ENCODE data around the gene USP20. TPM values are rescaled to one million over a fixed set of nuclear protein-coding genes. Genes with fewer than 3 reads are reported as not detected.

USP20 gene
- polyA plus RNA-seq, 3 donors, result 22.4 to 27.8 (median 22.6) TPM

DNA sequence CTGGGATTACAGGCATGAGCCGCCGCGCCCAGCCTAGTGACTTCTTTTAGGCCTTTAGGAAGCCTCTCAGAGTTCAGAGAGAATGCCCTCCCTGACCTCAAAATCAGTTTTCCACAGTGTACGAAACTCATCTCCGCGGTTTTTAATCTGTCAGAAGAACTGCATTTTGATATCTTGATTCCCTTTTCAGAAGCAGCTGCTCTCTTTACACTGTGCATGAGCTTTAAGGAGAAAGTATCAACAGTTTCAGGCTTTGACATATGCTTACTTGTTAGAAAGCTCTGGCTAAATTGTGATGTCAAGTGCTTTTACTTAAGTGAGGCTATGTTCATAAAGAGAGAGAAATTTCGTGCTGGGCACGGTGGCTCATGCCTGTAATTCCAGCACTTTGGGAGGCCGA lies 74.6 kb downstream of the USP20 start:
- DNase-seq, result no peak

GRCh38 chr9:129910628-129911567 lies 75.6 kb downstream of the USP20 start:
- no peak for DNase-seq

GRCh38 chr9:129914051-129914450 lies 78.8 kb downstream of the USP20 start:
- no peak for DNase-seq

DNA sequence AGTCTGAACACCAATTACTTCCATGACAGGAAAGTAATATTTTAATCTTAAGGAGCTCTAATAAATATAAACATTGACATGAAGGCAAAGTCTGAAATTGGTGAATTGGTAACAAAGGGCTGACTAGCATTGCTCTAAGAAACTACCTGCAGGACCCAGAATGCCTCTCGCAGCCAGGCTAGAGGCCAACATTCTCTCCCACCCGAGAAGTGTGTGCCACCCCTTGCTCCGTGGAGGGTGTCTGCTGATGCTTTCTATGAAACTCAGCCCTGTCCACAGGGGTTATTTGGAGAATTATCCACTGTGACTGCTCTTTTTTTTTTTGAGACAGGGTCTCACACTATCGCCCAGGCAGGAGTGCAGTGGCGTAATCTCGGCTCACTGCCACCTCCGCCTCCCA lies 81.4 kb downstream of the USP20 start:
- DNase-seq, result no peak

GRCh38 chr9:129918296-129918950 lies 83.2 kb downstream of the USP20 start:
- no peak for DNase-seq

DNA sequence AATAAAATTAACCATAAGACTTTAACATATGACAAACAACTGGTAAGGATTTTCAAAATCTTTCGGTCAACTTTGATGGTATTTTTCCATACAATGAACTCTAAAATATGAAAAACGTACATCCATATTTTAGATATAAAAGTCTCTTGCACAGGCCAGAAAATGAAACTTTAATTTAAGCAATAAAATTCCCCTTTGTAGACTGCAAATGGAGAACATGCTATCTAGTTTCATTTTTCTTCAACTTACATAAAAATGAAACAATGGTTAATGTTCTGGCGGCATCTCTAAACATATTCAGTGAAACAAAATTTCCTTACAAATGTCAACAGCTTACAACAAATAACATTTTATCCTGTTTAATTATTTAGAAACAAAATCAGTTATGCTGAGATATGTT lies 84.0 kb downstream of the USP20 start:
- DNase-seq, result no peak

- DNase-seq, result no peak
Observed at GRCh38 chr9:129919841-129920240, 84.6 kb downstream of the USP20 start.

GRCh38 chr9:129921905-129922304 lies 86.6 kb downstream of the USP20 start:
- no peak for DNase-seq

DNA sequence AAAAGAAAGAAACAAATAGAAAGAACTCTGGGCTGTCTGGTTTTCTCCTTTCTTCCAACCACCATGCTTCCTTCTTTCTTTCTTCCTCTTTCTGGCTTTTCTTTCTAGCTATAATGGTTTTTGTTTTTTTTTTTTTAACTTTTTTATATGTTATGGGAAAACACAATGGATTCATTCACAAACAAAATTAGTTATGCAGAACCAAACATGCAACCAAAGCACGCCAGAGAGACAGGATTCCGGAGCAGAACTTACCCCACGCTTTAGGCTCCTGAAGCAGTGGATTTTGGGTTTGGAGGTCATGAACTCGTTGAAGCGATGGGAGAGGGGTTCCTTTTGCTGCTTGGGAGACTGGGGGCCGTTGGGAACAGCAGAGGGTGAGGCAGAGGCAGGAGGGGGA lies 88.3 kb downstream of the USP20 start:
- no peak for DNase-seq

- DNase-seq, result no peak
Observed at GRCh38 chr9:129929496-129930125, 94.4 kb downstream of the USP20 start.

GRCh38 chr9:129930743-129931142 lies 95.5 kb downstream of the USP20 start:
- no peak for DNase-seq

Other genes with a start within 250 kb of the USP20 start
- gene C9orf50, start 214.4 kb upstream of the USP20 start, polyA plus RNA-seq (ENCODE audit: insufficient read length in 3 of 3), result 1 to 10 TPM in 1 of 3 donors, under 1 TPM in 2; 0.49 to 1.2 (median 0.78) TPM
- 10 to 100 TPM; 33.1 to 39.3 (median 36.0) TPM for gene NTMT1, start 209.3 kb upstream of the USP20 start, polyA plus RNA-seq (ENCODE audit: insufficient read length in 3 of 3)
- 10 to 100 TPM; 19.2 to 22.5 (median 20.3) TPM for gene ASB6, start 193.3 kb upstream of the USP20 start, polyA plus RNA-seq (ENCODE audit: insufficient read length in 3 of 3)
- gene PRRX2, start 169.8 kb upstream of the USP20 start, polyA plus RNA-seq (ENCODE audit: insufficient read length in 3 of 3), result 1 to 10 TPM in 2 of 3 donors, under 1 TPM in 1; 0.86 to 1.5 (median 1.3) TPM
- 1 to 10 TPM; 3.3 to 4.3 (median 4.3) TPM for gene PTGES, start 82.4 kb upstream of the USP20 start, polyA plus RNA-seq (ENCODE audit: insufficient read length in 3 of 3)
- gene TOR1B, start 32.3 kb upstream of the USP20 start, polyA plus RNA-seq (ENCODE audit: insufficient read length in 3 of 3), result 10 to 100 TPM; 21.1 to 23.4 (median 21.6) TPM
- gene TOR1A, start 11.3 kb upstream of the USP20 start, polyA plus RNA-seq (ENCODE audit: insufficient read length in 3 of 3), result 10 to 100 TPM; 39.2 to 44.0 (median 40.0) TPM
- gene C9orf78, start 183 bp upstream of the USP20 start, polyA plus RNA-seq (ENCODE audit: insufficient read length in 3 of 3), result 10 to 100 TPM; 54.8 to 78.6 (median 66.2) TPM
- gene FNBP1, start 207.7 kb downstream of the USP20 start, polyA plus RNA-seq (ENCODE audit: insufficient read length in 3 of 3), result 10 to 100 TPM; 40.9 to 53.7 (median 47.7) TPM
- 10 to 100 TPM; 53.3 to 58.7 (median 56.5) TPM for gene GPR107, start 218.4 kb downstream of the USP20 start, polyA plus RNA-seq (ENCODE audit: insufficient read length in 3 of 3)

Data from renal pelvis (tissue), 4 donors.